GM12872 (cell line): Measurements from ENCODE around the gene TMEM255B.

Source experiments
- TF ChIP-seq, protein P1 (sequence below): IDR thresholded peaks from 3 replicates; pipeline ENCODE4 v1.5.1; 2011; ENCODE audit warnings: low read depth, mild to moderate bottlenecking, low read length, moderate library complexity; ENCODE audit not compliant: insufficient read depth

Gene TMEM255B

DNA sequence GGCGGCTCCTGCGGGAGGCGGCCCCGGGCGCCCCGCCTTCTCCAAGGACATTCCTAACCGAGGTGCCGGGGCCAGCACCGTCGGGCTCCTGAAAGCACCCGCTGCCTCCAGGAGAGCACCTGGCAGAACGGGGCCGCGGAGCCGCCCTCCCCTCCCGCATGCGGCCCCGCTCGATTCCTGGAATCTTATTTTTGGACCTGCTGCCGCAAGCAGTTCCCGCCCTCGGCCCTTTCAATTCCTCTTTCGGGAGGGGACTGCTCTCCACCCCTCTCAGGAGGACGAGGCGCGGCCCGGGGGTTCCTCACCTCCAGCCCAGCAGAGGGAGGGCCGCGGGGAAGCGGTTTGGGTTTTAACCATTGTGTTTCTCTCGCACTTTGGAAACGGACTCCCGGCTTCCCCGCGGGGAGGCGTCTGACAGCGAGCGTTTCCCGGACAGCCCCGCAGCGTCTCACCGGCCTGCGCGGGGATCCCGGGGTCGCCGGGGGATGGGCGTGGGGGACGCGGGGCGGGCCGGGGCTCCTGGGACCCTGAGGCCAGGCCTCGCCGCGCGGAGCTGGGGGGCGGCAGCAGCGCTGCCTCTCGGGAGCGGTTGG lies 104.0 kb downstream of the TMEM255B start:
- TF ChIP-seq, protein P1, sequence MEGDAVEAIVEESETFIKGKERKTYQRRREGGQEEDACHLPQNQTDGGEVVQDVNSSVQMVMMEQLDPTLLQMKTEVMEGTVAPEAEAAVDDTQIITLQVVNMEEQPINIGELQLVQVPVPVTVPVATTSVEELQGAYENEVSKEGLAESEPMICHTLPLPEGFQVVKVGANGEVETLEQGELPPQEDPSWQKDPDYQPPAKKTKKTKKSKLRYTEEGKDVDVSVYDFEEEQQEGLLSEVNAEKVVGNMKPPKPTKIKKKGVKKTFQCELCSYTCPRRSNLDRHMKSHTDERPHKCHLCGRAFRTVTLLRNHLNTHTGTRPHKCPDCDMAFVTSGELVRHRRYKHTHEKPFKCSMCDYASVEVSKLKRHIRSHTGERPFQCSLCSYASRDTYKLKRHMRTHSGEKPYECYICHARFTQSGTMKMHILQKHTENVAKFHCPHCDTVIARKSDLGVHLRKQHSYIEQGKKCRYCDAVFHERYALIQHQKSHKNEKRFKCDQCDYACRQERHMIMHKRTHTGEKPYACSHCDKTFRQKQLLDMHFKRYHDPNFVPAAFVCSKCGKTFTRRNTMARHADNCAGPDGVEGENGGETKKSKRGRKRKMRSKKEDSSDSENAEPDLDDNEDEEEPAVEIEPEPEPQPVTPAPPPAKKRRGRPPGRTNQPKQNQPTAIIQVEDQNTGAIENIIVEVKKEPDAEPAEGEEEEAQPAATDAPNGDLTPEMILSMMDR: no peak

DNA sequence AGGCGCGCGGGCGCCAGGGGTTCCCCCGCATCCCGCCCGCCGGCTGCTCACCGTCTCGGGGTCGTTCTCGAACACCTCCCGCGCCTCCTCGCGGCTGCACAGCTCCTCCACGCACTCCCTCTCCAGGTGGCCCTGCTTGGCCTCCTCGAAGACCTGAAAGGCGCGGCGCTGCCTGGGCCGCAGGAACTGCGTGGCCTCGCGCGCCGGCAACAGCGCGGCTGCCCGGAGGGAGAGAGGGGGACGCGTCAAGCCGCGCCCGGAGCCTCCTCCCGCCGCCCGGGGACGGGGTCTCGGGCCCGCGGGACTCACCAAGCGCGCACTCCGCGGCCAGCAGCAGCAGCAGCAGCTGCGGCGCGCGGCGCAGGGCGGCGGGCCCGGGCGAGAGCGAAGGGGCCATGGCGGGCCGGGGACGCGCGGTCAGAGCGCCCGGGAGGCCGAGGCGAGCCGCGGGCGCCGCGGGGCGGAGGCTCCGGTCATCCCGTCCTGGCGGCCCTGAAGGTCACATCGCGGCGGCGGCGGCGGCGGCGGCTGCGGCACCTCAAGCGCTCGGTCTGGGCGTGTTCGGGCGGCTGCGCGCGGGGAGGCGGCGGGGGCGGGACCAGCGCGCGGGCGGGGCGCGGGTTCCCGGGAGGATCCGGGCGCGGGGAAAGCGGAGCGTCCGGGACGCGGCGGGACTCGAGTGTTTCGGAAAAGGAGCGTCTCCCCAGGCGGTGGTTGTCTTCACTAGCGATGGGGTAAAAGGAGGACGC lies 104.7 kb downstream of the TMEM255B start, which contains the start of gene GAS6:
GAS6 (minus strand) TSS at position 553 of the 749 bp plus-strand sequence; CDS start at position 397, 156 bp downstream.
- TF ChIP-seq, protein P1: no peak

DNA sequence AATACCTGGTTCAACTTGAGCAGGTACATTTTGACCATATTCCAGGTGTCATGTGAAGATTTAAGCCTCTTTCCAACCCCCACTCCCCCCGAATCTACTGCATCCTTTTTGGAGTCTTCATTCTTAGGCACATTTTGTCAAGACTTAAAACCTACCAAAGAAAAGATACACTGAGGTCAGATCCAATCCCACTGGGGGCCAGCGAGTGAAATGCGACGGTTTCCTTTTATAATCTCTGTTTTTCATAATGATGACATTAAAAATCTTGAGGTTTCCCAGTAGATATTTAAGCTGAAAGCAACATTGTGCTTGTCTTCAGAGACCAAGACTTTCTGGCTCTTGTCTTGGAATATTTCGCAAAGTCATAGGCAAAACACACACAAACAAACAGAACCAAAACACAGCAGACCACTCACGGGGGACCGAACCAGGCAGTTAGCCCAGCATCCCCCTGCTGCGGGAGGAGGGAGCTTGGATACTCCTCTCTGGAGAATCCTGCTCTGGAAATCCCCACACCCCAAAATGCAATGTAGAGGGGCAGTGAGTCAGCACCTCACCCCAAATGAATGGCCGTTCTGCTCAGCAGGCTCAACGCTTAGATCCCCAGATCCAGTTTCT lies 105.4 kb downstream of the TMEM255B start:
- TF ChIP-seq, protein P1: no peak

DNA sequence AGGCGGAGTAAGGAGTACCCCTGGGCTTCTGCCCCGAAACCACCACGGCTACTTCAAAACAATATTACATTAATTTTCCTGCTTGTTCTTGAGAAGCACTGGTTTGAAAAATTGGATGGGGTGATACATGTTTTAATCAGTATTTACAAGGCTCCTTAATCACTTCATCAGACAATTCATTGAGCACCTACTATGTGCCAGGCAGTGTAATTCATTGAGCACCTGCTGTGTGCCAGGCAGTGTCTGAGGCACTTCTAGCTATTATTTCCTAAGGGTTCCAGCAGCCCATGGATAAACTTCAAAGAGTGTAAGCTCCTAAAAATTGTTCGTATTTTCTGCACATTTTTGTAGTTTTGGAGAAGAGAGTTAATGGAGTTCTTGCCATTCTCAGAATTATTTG lies 106.4 kb downstream of the TMEM255B start:
- TF ChIP-seq, protein P1: no peak
